ENCODE data around the gene MYRFL.

GRCh38 chr12:69868695-69869094 is 43.7 kb downstream of the MYRFL start:
- no peak for TF ChIP-seq CTCF (IDR thresholded peaks at IDR 0.05)
- TF ChIP-seq POLR2A (IDR thresholded peaks at IDR 0.05): no peak
